ENCODE results near the gene MAP3K8.
"Not testable (repeated sequence)": the region's sequence is repeated elsewhere in the genome, so short reads cannot be mapped to it uniquely, and the experiment has no call there.

Gene MAP3K8

DNA sequence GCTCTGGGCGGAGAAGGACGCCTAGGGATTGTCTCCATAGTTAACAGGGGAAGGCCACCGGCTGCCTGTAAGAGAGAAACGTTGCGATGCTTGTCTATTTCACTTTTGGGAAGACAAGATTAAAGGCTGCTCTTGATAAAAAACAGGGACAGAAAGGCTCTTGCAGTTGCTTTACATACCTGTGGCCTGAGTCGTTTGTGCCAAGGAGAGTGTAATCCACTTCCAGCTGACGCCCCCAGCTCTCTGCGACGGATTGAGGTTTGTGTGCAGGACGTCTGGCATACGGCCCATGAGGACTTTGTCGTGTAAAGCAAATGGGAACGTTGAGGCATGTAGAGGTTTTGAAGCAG is 1.1 kb downstream of the MAP3K8 start:
- peaks cover 4% of the 10 kb centered on the region for H3K27me3 ChIP-seq (ENCODE audit: control insufficient read depth, insufficient read depth, low read length, poor library complexity, severe bottlenecking)
- H3K9me3 ChIP-seq (ENCODE audit: control insufficient read depth, low read length) = no peaks in the 10 kb centered on the region
- peaks cover 4% of the 10 kb centered on the region for H3K36me3 ChIP-seq (ENCODE audit: control insufficient read depth, insufficient read depth, low read length)
- H3K4me3 ChIP-seq (ENCODE audit: insufficient read depth, low read depth, low read length) = peak overlapping the region; percentile 88
- H3K4me1 ChIP-seq (ENCODE audit: control insufficient read depth, insufficient read depth, low read length) = peaks cover 26% of the 10 kb centered on the region
- 1 to 2% methylated on average over 13 of the region's 13 CpGs for WGBS, 2 experiments
- no peak overlapping the region for H3K27ac ChIP-seq (ENCODE audit: insufficient read depth, low read depth, low read length, poor library complexity, severe bottlenecking)

DNA sequence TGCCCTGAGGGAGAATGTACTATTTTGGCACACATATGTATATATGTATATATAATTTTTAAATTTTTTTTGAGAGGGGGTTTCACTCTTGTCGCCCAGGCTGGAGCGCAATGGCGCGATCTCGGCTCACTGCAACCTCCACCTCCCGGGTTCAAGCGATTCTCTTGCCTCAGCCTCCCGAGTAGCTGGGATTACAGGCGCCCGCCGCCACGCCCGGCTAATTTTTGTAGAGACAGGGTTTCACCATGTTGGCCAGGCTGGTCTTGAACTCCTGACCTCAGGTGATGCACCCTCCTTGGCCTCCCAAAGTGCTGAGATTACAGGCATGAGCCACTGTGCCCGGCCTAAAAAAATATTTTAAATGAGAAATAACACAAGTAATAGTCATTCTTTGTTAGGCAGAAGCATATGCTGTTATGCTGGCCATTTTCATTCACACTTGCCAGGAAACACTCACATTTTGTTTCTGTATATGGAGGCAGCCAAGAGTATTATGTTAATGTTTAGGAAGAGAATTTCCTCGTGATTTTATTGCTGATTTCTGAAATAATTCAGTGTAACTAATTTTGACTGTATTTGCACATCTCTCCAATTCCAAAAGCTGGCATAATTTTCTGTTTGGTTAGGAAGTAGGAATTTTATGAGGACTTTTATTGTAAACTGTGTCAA is 1.6 kb downstream of the MAP3K8 start:
- WGBS, 2 experiments = 58 to 64% methylated on average over 15 of the region's 15 CpGs
- H3K36me3 ChIP-seq (ENCODE audit: control insufficient read depth, insufficient read depth, low read length); H3K27me3 ChIP-seq (ENCODE audit: control insufficient read depth, insufficient read depth, low read length, poor library complexity, severe bottlenecking); H3K9me3 ChIP-seq (ENCODE audit: control insufficient read depth, low read length): not testable (repeated sequence)
- Histone ChIP-seq H3K27ac (ENCODE audit: insufficient read depth, low read depth, low read length, poor library complexity, severe bottlenecking) (peak overlapping the region; percentile 12), H3K4me1 (ENCODE audit: control insufficient read depth, insufficient read depth, low read length) (peaks cover 26% of the 10 kb centered on the region), H3K4me3 (ENCODE audit: insufficient read depth, low read depth, low read length) (peak overlapping the region; percentile 88)

DNA sequence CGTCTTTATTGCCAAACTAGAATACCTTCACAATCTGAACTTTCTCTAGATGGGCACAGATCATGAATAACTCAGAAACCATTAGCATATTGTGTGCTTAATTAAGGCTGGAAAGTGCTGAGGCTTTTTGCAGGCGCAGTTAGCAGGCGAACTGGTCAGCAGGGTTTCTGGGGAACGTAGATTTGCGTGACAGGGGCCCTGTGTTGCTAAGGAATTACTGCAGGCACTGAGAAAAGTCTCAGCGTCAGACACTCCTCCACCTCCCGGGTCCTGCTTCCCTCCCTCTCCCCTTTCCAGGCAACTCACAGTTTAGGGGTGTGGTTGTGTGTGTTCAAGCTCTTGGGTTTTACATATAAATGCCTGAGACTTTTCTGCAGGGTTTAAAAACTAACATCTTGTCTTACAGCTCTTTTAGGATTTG is 2.2 kb downstream of the MAP3K8 start:
- H3K27me3 ChIP-seq (ENCODE audit: control insufficient read depth, insufficient read depth, low read length, poor library complexity, severe bottlenecking) = peaks cover 4% of the 10 kb centered on the region
- H3K36me3 ChIP-seq (ENCODE audit: control insufficient read depth, insufficient read depth, low read length) = peaks cover 4% of the 10 kb centered on the region
- H3K4me1 ChIP-seq (ENCODE audit: control insufficient read depth, insufficient read depth, low read length) = peaks cover 26% of the 10 kb centered on the region
- 1 to 3% methylated on average over 4 to 7 of the region's 7 CpGs for WGBS, 2 experiments
- H3K4me3 ChIP-seq (ENCODE audit: insufficient read depth, low read depth, low read length) = peak overlapping the region; percentile 19
- H3K27ac ChIP-seq (ENCODE audit: insufficient read depth, low read depth, low read length, poor library complexity, severe bottlenecking) = peak overlapping the region; percentile 12
- no peaks in the 10 kb centered on the region for H3K9me3 ChIP-seq (ENCODE audit: control insufficient read depth, low read length)

DNA sequence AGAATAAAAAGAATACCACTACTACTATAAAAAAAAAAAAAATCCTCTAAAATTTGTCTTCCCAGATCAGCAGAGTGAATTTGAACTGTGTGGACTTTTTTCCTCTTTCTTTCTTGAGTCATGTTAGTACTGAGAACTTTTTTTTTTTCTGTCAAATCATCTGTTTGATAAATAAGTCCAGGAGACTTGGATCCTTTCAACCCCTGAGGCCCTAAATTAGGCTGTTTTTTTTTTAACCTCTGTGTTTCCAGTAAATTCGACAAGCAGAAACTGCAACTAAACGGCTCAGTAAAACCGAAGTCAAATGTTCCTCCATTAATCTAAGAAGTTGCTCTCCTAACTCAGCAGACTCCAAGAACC is 2.7 kb downstream of the MAP3K8 start:
- Histone ChIP-seq H3K27me3 (ENCODE audit: control insufficient read depth, insufficient read depth, low read length, poor library complexity, severe bottlenecking) (peaks cover 4% of the 10 kb centered on the region), H3K4me1 (ENCODE audit: control insufficient read depth, insufficient read depth, low read length) (peaks cover 26% of the 10 kb centered on the region), H3K27ac (ENCODE audit: insufficient read depth, low read depth, low read length, poor library complexity, severe bottlenecking) (peak overlapping the region; percentile 55), H3K9me3 (ENCODE audit: control insufficient read depth, low read length) (no peaks in the 10 kb centered on the region), H3K4me3 (ENCODE audit: insufficient read depth, low read depth, low read length) (peak overlapping the region; percentile 13), H3K36me3 (ENCODE audit: control insufficient read depth, insufficient read depth, low read length) (peaks cover 4% of the 10 kb centered on the region)
- WGBS, 2 experiments = 41 to 47% methylated on average over 3 of the region's 3 CpGs

DNA sequence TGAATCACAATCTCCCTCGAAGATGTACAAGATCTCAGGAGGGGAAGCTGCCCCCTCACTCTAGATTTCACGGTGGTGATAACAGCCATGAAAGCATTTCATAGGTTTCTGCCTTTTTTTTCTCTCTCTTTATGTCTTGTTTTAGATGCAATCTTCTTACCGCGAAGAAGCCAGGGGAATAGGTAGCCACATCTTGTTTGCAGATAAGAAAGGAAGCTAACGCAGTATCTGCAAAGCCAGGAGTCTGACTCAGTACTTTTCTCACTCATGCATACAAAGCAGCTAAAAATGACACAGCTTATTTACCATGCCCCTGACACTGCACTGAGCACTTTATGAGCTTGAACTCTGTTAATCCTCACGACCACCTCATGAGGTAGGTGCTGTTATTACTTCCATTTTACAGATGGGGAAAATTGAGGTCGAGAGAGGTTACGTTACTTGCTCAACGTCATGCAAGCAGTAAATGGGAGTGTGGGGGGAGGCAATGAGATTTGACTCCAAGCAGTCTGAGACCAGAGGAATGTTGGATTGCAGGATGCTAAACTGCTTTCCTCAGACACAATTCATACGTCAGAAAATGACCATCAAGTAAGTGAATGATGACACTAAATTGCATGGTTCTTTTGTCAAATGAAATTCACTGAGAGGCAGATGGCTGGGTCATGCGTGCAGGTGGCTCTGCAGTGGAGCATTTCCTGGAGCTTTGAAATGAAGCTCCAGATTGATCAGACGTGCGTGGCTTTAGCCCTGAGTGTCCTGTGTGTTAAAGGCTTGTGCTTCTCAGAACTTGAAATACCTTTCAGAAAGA is 3.3 kb downstream of the MAP3K8 start:
- WGBS, 2 experiments = 56 to 59% methylated on average over 13 of the region's 13 CpGs
- peaks cover 26% of the 10 kb centered on the region for H3K4me1 ChIP-seq (ENCODE audit: control insufficient read depth, insufficient read depth, low read length)
- peaks cover 4% of the 10 kb centered on the region for H3K36me3 ChIP-seq (ENCODE audit: control insufficient read depth, insufficient read depth, low read length)
- peaks cover 4% of the 10 kb centered on the region for H3K27me3 ChIP-seq (ENCODE audit: control insufficient read depth, insufficient read depth, low read length, poor library complexity, severe bottlenecking)
- peak overlapping the region; percentile 55 for H3K27ac ChIP-seq (ENCODE audit: insufficient read depth, low read depth, low read length, poor library complexity, severe bottlenecking)
- no peaks in the 10 kb centered on the region for H3K9me3 ChIP-seq (ENCODE audit: control insufficient read depth, low read length)
- peak overlapping the region; percentile 13 for H3K4me3 ChIP-seq (ENCODE audit: insufficient read depth, low read depth, low read length)

DNA sequence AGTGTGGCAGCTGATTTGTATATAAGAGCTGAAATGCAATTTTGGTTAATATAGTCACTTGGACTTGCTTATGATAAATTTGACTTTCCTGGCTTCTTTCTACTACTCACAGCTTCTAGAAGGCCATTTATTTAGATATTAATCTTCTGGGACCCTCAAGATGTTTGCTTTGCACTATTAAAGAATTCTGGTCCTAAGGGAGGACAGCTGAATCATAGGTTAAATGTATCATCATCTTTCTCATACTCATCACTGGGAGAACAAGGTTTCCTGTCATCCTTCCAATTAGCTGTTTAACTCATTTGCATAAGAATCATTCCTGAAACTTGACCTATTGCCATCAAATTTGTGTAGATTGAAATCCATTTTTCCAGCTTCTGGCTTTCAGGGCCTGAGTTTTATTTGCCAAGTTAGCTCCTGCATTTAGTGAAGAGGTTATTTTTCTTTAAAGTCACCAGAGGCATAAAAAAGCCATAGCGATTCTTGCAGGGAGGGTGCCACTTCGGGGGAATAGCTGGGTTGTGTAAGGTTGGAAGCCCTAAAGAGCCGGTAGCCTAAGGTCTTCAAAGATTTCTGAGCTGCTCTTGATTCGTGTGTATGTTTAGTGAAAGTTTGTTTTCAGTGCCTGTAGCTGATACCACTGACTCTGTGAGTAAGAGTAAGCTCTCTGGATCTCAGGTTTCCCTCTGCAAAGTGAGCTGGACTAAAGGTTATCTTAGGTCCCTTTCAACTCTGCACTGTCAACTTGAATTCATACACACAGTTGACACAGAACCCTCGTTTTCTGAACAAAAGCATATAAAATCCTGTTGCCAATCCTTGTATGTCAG is 4.3 kb downstream of the MAP3K8 start:
- 53 to 61% methylated on average over 5 of the region's 5 CpGs for WGBS, 2 experiments
- H3K4me3 ChIP-seq (ENCODE audit: insufficient read depth, low read depth, low read length) = no peak overlapping the region

DNA sequence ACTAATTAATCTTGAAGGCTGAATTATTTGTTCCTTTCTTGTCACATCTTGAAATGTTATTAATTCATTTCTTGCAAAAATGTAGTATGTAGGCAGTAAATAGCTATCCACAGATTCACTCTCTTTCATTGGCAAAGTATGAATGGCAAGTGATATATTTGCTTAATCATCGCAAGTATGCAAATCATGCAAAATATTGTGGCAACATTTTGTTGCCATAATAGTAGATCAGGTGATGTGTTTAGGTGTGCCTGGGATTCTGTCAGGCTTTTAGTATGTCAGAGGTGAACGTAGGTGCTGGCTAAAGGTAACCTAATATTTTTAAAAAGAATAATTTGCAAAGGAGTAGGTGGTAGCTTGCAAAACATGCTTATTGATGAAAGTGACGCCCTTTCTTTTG is 5.9 kb downstream of the MAP3K8 start:
- Histone ChIP-seq H3K9me3 (ENCODE audit: control insufficient read depth, low read length) (no peaks in the 10 kb centered on the region), H3K4me1 (ENCODE audit: control insufficient read depth, insufficient read depth, low read length) (peaks cover 26% of the 10 kb centered on the region), H3K4me3 (ENCODE audit: insufficient read depth, low read depth, low read length) (no peak overlapping the region), H3K27me3 (ENCODE audit: control insufficient read depth, insufficient read depth, low read length, poor library complexity, severe bottlenecking) (peaks cover 4% of the 10 kb centered on the region), H3K27ac (ENCODE audit: insufficient read depth, low read depth, low read length, poor library complexity, severe bottlenecking) (no peak overlapping the region), H3K36me3 (ENCODE audit: control insufficient read depth, insufficient read depth, low read length) (peaks cover 4% of the 10 kb centered on the region)
- WGBS, 2 experiments = 97 to 99% methylated on average over 3 of the region's 3 CpGs

More for the DNA sequence above, 4.3 kb downstream of the MAP3K8 start:
- H3K9me3 ChIP-seq (ENCODE audit: control insufficient read depth, low read length) = no peaks in the 10 kb centered on the region
- peaks cover 4% of the 10 kb centered on the region for H3K27me3 ChIP-seq (ENCODE audit: control insufficient read depth, insufficient read depth, low read length, poor library complexity, severe bottlenecking)
- peaks cover 26% of the 10 kb centered on the region for H3K4me1 ChIP-seq (ENCODE audit: control insufficient read depth, insufficient read depth, low read length)
- no peak overlapping the region for H3K27ac ChIP-seq (ENCODE audit: insufficient read depth, low read depth, low read length, poor library complexity, severe bottlenecking)
- peaks cover 4% of the 10 kb centered on the region for H3K36me3 ChIP-seq (ENCODE audit: control insufficient read depth, insufficient read depth, low read length)

DNA sequence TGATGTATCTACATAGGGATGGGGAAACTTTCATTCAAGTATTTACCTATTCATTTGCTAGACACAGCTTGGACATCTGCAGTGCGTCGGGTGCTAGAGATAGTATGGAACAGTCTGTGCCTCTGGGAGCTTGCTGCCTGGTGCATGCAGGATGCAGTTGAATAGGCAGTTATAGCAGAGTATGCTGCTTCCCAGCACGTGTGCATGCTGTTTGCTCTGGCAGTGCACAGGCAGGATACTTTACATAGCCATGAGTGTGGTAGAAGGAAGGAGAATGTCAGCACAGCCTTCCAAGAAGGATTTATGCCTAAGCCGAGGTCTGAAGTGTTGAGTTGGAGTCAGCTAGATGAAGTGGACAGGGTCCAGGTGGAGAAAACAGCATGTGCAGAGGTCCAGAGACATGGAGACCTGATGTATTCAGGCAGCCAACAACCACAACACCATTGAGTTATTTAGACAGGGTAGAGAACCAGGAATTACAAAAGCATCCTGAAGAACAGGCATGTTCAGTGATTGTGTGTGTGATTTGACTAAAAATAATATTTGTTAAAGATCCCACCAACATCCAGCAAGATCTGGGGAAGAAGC is 8.1 kb downstream of the MAP3K8 start:
- peaks cover 4% of the 10 kb centered on the region for H3K36me3 ChIP-seq (ENCODE audit: control insufficient read depth, insufficient read depth, low read length)
- no peaks in the 10 kb centered on the region for H3K27me3 ChIP-seq (ENCODE audit: control insufficient read depth, insufficient read depth, low read length, poor library complexity, severe bottlenecking)
- H3K27ac ChIP-seq (ENCODE audit: insufficient read depth, low read depth, low read length, poor library complexity, severe bottlenecking) = no peak overlapping the region
- H3K4me1 ChIP-seq (ENCODE audit: control insufficient read depth, insufficient read depth, low read length) = peaks cover 17% of the 10 kb centered on the region
- H3K9me3 ChIP-seq (ENCODE audit: control insufficient read depth, low read length) = no peaks in the 10 kb centered on the region
- WGBS, 2 experiments = 93 to 94% methylated on average over 4 of the region's 4 CpGs
- no peak overlapping the region for H3K4me3 ChIP-seq (ENCODE audit: insufficient read depth, low read depth, low read length)

DNA sequence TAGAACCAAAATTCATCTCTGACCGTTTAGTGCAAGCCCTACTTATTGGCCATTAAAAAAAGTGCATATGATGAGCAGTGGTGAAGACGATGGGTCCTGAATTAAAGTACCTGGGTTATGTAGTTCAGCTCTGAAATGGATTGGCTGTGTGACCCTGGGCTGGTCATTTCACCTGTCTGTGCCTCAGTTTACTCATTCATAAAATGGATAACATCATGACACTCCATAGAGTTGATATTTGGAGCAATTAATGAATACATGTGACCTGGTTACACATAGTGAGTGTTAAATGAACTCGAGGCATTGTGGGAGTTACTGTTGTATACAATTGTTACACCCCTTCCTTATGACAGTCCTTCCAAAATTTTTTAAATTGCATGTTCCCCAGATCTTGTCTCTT is 9.1 kb downstream of the MAP3K8 start:
- Histone ChIP-seq H3K4me3 (ENCODE audit: insufficient read depth, low read depth, low read length) (no peak overlapping the region), H3K9me3 (ENCODE audit: control insufficient read depth, low read length) (no peaks in the 10 kb centered on the region), H3K36me3 (ENCODE audit: control insufficient read depth, insufficient read depth, low read length) (peaks cover 4% of the 10 kb centered on the region), H3K4me1 (ENCODE audit: control insufficient read depth, insufficient read depth, low read length) (peaks cover 8% of the 10 kb centered on the region), H3K27ac (ENCODE audit: insufficient read depth, low read depth, low read length, poor library complexity, severe bottlenecking) (no peak overlapping the region), H3K27me3 (ENCODE audit: control insufficient read depth, insufficient read depth, low read length, poor library complexity, severe bottlenecking) (no peaks in the 10 kb centered on the region)
- WGBS, 2 experiments = 92 to 95% methylated on average over 2 to 3 of the region's 3 CpGs

DNA sequence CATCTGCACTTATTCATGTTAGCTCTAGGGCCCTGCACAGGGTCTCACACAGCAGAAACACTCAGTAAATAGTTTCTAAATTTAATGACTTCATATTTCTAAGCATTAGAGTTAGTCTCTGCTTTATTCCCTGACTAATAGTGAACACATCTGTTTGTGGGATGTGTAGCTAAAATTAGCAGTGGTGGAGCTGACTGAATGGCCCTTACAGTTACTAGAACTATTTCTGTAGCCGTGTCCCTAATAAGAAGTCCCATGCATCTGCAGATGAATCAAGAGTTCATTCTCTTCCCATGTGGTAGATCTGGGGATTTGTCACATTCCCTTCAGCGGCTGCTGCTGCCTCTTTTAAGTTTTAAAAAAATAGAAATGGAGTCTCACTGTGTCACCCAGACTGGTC is 11.7 kb downstream of the MAP3K8 start:
- no peaks in the 10 kb centered on the region for H3K27me3 ChIP-seq (ENCODE audit: control insufficient read depth, insufficient read depth, low read length, poor library complexity, severe bottlenecking)
- H3K9me3 ChIP-seq (ENCODE audit: control insufficient read depth, low read length) = no peaks in the 10 kb centered on the region
- no peaks in the 10 kb centered on the region for H3K4me1 ChIP-seq (ENCODE audit: control insufficient read depth, insufficient read depth, low read length)
- H3K36me3 ChIP-seq (ENCODE audit: control insufficient read depth, insufficient read depth, low read length) = peaks cover 4% of the 10 kb centered on the region
- no peak overlapping the region for H3K4me3 ChIP-seq (ENCODE audit: insufficient read depth, low read depth, low read length)
- WGBS, 2 experiments = 48% methylated on average over 2 of the region's 2 CpGs
- no peak overlapping the region for H3K27ac ChIP-seq (ENCODE audit: insufficient read depth, low read depth, low read length, poor library complexity, severe bottlenecking)
